ENCODE data around the gene SP110.
"Not testable (repeated sequence)": the region's sequence is repeated elsewhere in the genome, so short reads cannot be mapped to it uniquely, and the experiment has no call there.

Gene SP110

DNA sequence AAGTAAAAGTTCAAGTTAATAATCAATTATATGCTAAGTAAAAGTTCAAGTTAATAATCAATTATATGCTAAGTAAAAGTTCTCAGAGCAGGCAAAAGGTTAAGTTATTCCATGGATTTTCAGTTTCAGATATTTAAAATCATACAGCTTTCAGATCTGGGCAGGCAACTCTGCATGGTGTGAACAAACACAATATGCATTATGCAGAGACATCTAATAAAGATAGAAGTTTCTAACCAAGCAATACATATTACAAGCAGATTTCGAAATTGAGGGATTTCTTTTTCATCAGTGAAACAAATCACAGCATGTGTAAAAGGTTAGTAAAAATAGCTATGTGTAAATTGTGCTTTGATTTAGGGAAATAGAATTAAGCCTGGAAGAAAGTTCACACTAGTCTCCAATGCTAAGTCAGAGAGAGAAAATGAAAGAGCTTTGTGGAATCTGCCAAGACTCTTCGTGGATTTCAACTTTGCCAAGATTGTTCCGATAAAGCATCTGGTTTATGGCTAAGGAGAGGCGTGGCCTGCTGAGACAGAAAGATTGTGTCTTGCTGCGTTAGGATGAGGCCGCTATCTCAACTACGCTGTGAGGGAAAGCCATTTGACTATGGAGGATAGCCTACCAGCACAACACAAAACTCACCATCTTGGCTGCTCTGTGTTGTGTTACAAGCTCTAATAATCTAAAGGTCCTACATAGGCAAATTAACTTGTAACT, 91.0 kb downstream of the SP110 start:
- DNase-seq = peak in 1 of 56 donors; percentile 9

DNA sequence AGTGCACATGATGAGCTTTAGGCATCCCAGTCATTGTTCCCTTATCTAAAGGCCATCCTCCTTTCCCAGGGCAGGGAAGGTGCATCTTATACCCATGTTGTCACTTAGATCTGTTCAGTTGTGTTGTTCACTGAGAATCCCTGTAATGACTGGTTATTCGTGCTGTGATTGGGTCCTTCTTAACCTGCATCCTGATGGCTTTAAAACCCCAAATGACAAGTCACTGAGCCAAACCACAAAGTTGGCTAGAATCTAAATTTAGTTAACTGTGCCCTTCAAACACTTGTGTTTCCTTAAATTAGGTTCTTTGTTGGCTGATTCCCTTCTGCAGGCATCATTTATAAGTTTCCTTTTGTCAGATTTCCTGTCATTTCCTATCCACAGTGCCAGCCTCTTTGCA, 92.6 kb downstream of the SP110 start:
- DNase-seq = no peak

DNA sequence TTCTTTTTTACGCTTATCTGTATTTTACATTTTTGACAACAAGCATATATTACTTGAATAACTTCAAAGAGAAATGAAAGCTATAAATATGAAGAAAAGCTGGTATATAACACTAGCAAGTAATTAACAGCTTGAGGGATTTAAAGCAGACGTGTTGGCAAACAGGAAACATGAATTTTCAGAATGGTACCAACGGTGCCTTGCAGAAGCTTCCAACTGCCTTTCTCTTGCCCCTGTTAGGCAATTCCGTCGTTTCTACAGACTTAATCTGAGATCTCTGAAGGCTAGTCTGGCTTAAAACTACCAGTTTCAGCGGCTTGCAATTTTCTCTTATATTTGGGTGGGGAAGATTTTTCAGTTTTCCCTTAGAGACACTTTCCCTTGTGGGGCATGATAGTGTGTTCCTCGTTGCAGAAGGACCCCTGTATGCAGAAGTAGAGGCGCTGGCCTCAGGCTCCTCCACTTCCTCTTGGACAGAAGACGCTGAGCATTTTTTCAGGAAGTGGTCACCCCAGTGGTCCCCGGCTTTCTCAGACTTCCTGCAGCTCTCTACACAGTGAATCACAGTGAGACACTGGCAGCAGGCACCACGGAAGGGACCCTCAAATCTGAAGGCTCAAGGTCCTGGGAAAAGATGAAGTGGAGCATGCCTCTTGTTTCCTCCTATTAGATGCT, 94.9 kb downstream of the SP110 start:
- peak in 15 of 56 donors; percentile 3 to 40 (median 20) for DNase-seq

DNA sequence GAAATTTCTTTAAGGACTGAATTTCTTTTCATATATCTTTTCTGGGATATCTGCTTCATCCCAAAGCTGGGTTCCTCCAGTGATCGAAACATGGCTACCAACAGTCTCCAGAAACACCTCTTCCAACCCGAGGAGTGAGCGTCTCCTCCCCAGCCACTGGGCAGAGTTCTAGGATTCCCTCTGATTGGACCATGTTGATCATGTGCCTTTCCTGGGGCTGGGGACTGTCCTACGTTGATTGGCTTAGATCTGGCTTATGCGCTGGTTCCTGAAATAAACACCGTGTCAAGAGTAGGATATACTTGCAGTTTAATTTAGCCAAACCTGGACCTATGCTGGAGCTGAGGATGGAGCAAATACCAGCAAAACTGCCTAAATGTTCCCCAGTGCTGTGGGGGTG, 95.5 kb downstream of the SP110 start:
- no peak for DNase-seq

GRCh38 chr2:230120376-230120775, 99.4 kb downstream of the SP110 start:
- not testable (repeated sequence) for DNase-seq

DNA sequence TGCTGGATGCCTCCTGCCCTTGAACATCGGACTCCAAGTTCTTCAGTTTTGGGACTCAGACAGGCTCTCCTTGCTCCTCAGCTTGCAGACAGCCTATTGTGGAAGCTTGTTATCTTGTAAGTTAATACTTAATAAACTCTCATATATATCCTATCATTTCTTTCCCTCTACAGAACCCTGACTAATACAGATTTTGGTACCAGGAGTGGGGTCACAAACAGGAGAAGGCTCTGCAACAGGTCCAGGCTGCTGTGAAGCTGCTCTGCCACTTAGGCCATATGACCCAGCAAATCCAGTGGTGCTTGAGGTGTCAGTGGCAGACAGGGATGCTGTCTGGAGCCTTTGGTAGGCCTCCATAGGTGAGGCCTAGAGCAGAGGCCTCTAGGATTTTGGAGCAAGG, 100.0 kb downstream of the SP110 start:
- not testable (repeated sequence) for DNase-seq

Measured in nucleus accumbens (tissue), 56 donors.